HepG2 (cell line): ENCODE data around the gene MYL6B. TPM values are rescaled to one million over a fixed set of nuclear protein-coding genes. Genes with fewer than 3 reads are reported as not detected.

Experiments
- ATAC-seq: fragments of 200-7000 bp; cut with Tn5 transposase; 3 replicates; pipeline ENCODE4 v1.9.1; 2020; ENCODE audit warnings: mild to moderate bottlenecking, moderate library complexity
- BruUV-seq: library from RNA; stranded (reverse); fragments of 400-500 nt; replicated peaks from 2 replicates; lab custom pipeline; 2021; lab: Mats Ljungman, UMichigan
- CTCF ChIA-PET: fragments of 300-600 bp; formaldehyde crosslinking; extraction: SDS; loops from one replicate; lab custom pipeline; 2021; ENCODE audit warnings: low total read pairs, inconsistent platforms, low intra/inter-chr PET ratio; lab: Yijun Ruan, JAX
- POLR2A ChIA-PET: fragments of 350-600 bp; sonication (Branson Sonifier 250); formaldehyde crosslinking; loops from one replicate; lab custom pipeline; 2020; ENCODE audit warnings: antibody characterized with exemption, inconsistent platforms; lab: Yijun Ruan, JAX
- DNase-seq: peaks from one replicate; pipeline ENCODE4 v3.0.0-alpha.2; 2015; ENCODE audit warnings: low spot score
- FAIRE-seq: peaks from 3 replicates; lab custom pipeline; 2011; peaks lifted over from hg19 to GRCh38; lab: Jason Lieb, UNC
- H2AFZ ChIP-seq: one replicate; pipeline ENCODE4 v1.6.1; 2011; ENCODE audit warnings: low read length, inconsistent platforms
- H3K27ac ChIP-seq: fragments of 300-600 bp; 3 replicates; pipeline ENCODE4 v1.8.0; 2011; ENCODE audit warnings: mixed run types, mild to moderate bottlenecking, mixed read lengths, low read length, inconsistent platforms; ENCODE audit not compliant: insufficient read depth; ENCODE audit errors: extremely low read length
- H3K27me3 ChIP-seq, 2 experiments: fragments of 200-600 bp in 1 of 2; 2 replicates in 1 of 2; 3 replicates in 1 of 2; pipeline versions ENCODE4 v1.6.0 to v1.8.0; 2011; ENCODE audit warnings: low read length in 2 of 2, mild to moderate bottlenecking in 2 of 2, moderate library complexity in 2 of 2, inconsistent platforms in 1 of 2; ENCODE audit not compliant: insufficient read depth in 2 of 2, control insufficient read depth in 1 of 2
- H3K36me3 ChIP-seq, 2 experiments: fragments of 200-600 bp in 1 of 2; replicated peaks in 1 of 2; 2 replicates in 1 of 2; 3 replicates in 1 of 2; pipeline versions ENCODE4 v1.5.1 to v1.8.0; 2011; ENCODE audit warnings: low read length in 2 of 2, inconsistent platforms in 1 of 2; ENCODE audit not compliant: insufficient read depth in 2 of 2, control insufficient read depth in 1 of 2
- H3K4me1 ChIP-seq: 2 replicates; pipeline ENCODE4 v1.5.1; 2012; ENCODE audit warnings: low read length, inconsistent platforms; ENCODE audit not compliant: insufficient read depth
- H3K4me2 ChIP-seq: 2 replicates; pipeline ENCODE4 v1.6.0; 2011; ENCODE audit warnings: low read depth, low read length, inconsistent platforms
- H3K4me3 ChIP-seq, 3 experiments: fragments of 200-600 bp in 1 of 3; sonication (generic), shearing (Covaris generic) in 1 of 3; replicated peaks in 1 of 3; 2 replicates each; pipeline ENCODE4 v1.5.1; 2011 to 2016; ENCODE audit warnings: low read length in 3 of 3, inconsistent platforms in 2 of 3, low read depth in 2 of 3, mild to moderate bottlenecking in 2 of 3, control low read depth in 1 of 3, mixed read lengths in 1 of 3; ENCODE audit not compliant: insufficient read depth in 1 of 3
- H3K79me2 ChIP-seq: one replicate; pipeline ENCODE4 v1.6.1; 2011; ENCODE audit warnings: low read length, inconsistent platforms; ENCODE audit not compliant: insufficient read depth
- H3K9ac ChIP-seq: 2 replicates; pipeline ENCODE4 v1.6.0; 2011; ENCODE audit warnings: mild to moderate bottlenecking, low read depth, low read length, inconsistent platforms; ENCODE audit not compliant: insufficient read depth
- H3K9me3 ChIP-seq: 2 replicates; pipeline ENCODE4 v1.5.1; 2012; ENCODE audit warnings: mild to moderate bottlenecking, low read length
- H4K20me1 ChIP-seq: 2 replicates; pipeline ENCODE4 v1.6.0; 2011; ENCODE audit warnings: inconsistent platforms, mild to moderate bottlenecking, low read length, moderate library complexity; ENCODE audit not compliant: insufficient read depth
- AGO1 ChIP-seq: fragments of 200-400 bp; formaldehyde crosslinking; IDR thresholded peaks from 2 replicates; pipeline ENCODE4 v1.6.1; 2017; ENCODE audit warnings: mild to moderate bottlenecking, low read depth, low read length, moderate library complexity; ENCODE audit not compliant: poor library complexity, severe bottlenecking
- AGO2 ChIP-seq: fragments of 200-400 bp; formaldehyde crosslinking; optimal IDR thresholded peaks from 2 replicates; pipeline ENCODE3; 2017; ENCODE audit warnings: mild to moderate bottlenecking, low read depth, low read length, moderate library complexity
- GABPB1 ChIP-seq: IDR thresholded peaks from 2 replicates; pipeline ENCODE4 v1.6.1; 2016; ENCODE audit warnings: mild to moderate bottlenecking, missing genetic modification reagents, moderate library complexity, missing compliant biosample characterization
- HNRNPL ChIP-seq: fragments of 200-400 bp; formaldehyde crosslinking; IDR thresholded peaks from 2 replicates; pipeline ENCODE4 v1.6.1; 2017; ENCODE audit warnings: mild to moderate bottlenecking, low read depth, low read length
- POLR2A ChIP-seq, 2 experiments: IDR thresholded peaks; 2 replicates each; pipeline ENCODE4 v1.6.1; 2011; ENCODE audit warnings: low read depth in 2 of 2, low read length in 2 of 2, mild to moderate bottlenecking in 1 of 2, moderate library complexity in 1 of 2; ENCODE audit not compliant: insufficient read depth in 1 of 2
- RBFOX2 ChIP-seq: fragments of 200-400 bp; formaldehyde crosslinking; IDR thresholded peaks from 2 replicates; pipeline ENCODE4 v1.6.1; 2017; ENCODE audit warnings: low read depth, mild to moderate bottlenecking, low read length
- ZEB1 ChIP-seq: IDR thresholded peaks from 2 replicates; pipeline ENCODE4 v1.6.1; 2012; ENCODE audit warnings: mild to moderate bottlenecking, low read depth, inconsistent platforms; ENCODE audit not compliant: insufficient replicate concordance
- ZNF17 ChIP-seq: sonication (generic); formaldehyde crosslinking; IDR thresholded peaks from 2 replicates; pipeline ENCODE4 v1.5.0; 2020; ENCODE audit warnings: mild to moderate bottlenecking, missing genetic modification reagents
- ZNF839 ChIP-seq: sonication (generic); formaldehyde crosslinking; IDR thresholded peaks from 2 replicates; pipeline ENCODE4 v1.4.0; 2020; ENCODE audit warnings: missing genetic modification reagents, mild to moderate bottlenecking, borderline replicate concordance
- WGBS: methylation state at CpG from one replicate; pipeline ENCODE4 v1.1.6; 2017; ENCODE audit warnings: low lambda C conversion rate; 5-methylcytosine and 5-hydroxymethylcytosine counted together
- in situ Hi-C: cut with HindIII; loops from 2 replicates; pipeline ENCODE4 v1.10.0; 2017; ENCODE audit warnings: low pct_unique_long_range_greater_than_20kb; ENCODE audit not compliant: extremely low pct_ligation_motif_present
- intact Hi-C: fragments of 100-400 bp; cut with micrococcal nuclease; formaldehyde crosslinking; loops from one replicate; pipeline ENCODE4 v1.10.0; 2022; ENCODE audit not compliant: unreplicated experiment
- polyA plus RNA-seq, 8 experiments: library from polyadenylated mRNA; depleted of rRNA in 3 of 8; stranded (reverse) in 7 of 8; unstranded in 1 of 8; fragments of >200 nt; fragmentation: Illumina TruSeq in 4 of 8; extraction: Trizol in 4 of 8; gene quantifications; 2 replicates each; pipeline versions ENCODE4 v1.2.1 to v1.2.3, GENCODE V29; 2011 to 2016; ENCODE audit warnings: low read depth in 4 of 8, missing spikeins in 1 of 8, mixed read lengths in 1 of 8; ENCODE audit not compliant: insufficient read depth in 1 of 8
- total RNA-seq, 5 experiments: library from RNA; depleted of rRNA; stranded (reverse); fragments of >200 nt; fragmentation: Illumina TruSeq; extraction: Trizol; gene quantifications; 2 replicates each; pipeline ENCODE4 v1.2.3, GENCODE V29; 2016; ENCODE audit warnings: low read depth in 1 of 5
- TF ChIP-seq, protein P1 (sequence below): fragments of 450-650 bp; IDR thresholded peaks from 2 replicates; pipeline ENCODE4 v1.6.1; 2017
- TF ChIP-seq, protein P2 (sequence below): fragments of 450-650 bp; IDR thresholded peaks from 2 replicates; pipeline ENCODE4 v1.6.1; 2016
- TF ChIP-seq, protein P3 (sequence below): sonication (generic); formaldehyde crosslinking; IDR thresholded peaks from 2 replicates; pipeline ENCODE4 v1.5.0; 2020; ENCODE audit warnings: missing genetic modification reagents, mild to moderate bottlenecking, borderline replicate concordance
- TF ChIP-seq, protein P4 (sequence below): sonication (generic); formaldehyde crosslinking; IDR thresholded peaks from 2 replicates; pipeline ENCODE4 v1.8.1; 2023; ENCODE audit warnings: mild to moderate bottlenecking, moderate library complexity, missing genetic modification reagents

MYL6B gene
- total and polyA plus RNA-seq, 2 of the 13 experiments (the other 11 are each of a cell fraction or from before 2014, with no cell fraction given): 75.7 to 88.7 TPM

DNA sequence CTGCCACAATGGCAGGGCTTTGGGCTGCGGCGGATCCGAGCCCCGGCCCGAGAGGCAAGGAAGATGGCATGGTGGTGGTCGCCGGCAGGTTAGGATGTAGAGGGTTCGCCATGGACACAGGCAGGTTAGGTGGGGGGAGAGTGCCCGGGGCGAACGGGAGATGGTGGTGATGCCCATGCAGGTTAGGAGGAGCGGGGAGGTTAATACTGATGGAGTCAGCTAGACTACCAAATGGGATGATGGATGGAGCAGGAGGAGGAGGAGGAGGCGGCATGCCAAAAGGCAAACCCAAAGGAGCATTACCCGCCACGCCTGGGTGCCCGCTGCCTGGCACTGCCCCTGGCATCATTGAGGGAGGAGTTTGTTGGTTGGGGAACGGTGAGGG is 11.9 kb downstream of the MYL6B start:
- no peak overlapping the region for H3K9ac ChIP-seq
- TF ChIP-seq HNRNPL (peak; percentile 67), ZNF17 (CRISPR knock-in tag) (no peak), AGO2 (peak; percentile 86), AGO1 (peak; percentile 45), RBFOX2 (peak; percentile 62)
- TF ChIP-seq, protein P1, sequence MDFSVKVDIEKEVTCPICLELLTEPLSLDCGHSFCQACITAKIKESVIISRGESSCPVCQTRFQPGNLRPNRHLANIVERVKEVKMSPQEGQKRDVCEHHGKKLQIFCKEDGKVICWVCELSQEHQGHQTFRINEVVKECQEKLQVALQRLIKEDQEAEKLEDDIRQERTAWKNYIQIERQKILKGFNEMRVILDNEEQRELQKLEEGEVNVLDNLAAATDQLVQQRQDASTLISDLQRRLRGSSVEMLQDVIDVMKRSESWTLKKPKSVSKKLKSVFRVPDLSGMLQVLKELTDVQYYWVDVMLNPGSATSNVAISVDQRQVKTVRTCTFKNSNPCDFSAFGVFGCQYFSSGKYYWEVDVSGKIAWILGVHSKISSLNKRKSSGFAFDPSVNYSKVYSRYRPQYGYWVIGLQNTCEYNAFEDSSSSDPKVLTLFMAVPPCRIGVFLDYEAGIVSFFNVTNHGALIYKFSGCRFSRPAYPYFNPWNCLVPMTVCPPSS: no peak
- no TSS peak for BruUV-seq
- H3K27me3 ChIP-seq: no peaks in the 10 kb centered on the region
- no peak overlapping the region for H3K4me2 ChIP-seq
- 97% methylated on average over 17 of the region's 17 CpGs for WGBS
- no peak overlapping the region for H3K27ac ChIP-seq
- no peak overlapping the region for H2AFZ ChIP-seq
- no peaks in the 10 kb centered on the region for H3K9me3 ChIP-seq
- FAIRE-seq (no peak), ATAC-seq (peak; percentile 5; the same call in 2 of the 3 replicates), DNase-seq (no peak)
- intact Hi-C loops: no loop called here
- peaks cover 24% of the 10 kb centered on the region for H4K20me1 ChIP-seq
- peaks cover 25% of the 10 kb centered on the region for H3K4me1 ChIP-seq
- ChIA-PET CTCF (no interaction called here), POLR2A (interaction anchor here (2.2 kb wide), 1 partner anchor 46 kb away, joined by 7 read pairs; the partner anchor contains the start of gene ZC3H10)
- H3K4me3 ChIP-seq: no peak overlapping the region
- in situ Hi-C loops: no loop called here
- H3K79me2 ChIP-seq: peaks cover 13% of the 10 kb centered on the region
- peaks cover 33 to 69% of the 10 kb centered on the region in 2 experiments for H3K36me3 ChIP-seq

DNA sequence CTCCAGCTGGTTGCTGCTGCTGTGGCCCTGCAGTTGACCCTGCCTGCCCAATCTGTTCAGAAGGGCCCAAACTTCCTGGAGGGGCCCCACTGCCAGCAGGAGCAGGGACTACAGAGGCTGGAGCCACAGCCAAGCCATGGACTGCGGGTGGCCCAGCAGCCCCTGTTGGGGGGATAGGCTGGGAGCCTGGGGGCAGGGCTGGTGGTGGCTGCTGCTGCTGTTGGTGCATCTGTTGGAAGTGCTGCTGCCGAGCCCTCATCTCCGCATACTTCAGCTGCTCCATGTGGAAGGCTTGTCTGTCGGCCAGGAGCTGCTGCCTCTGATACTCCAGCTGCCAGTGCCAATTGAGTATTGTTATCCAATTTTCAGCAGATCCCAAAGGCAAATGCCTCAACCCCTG is 13.0 kb downstream of the MYL6B start:
- Histone ChIP-seq H3K4me2 (no peak overlapping the region), H2AFZ (no peak overlapping the region), H3K27me3 (no peaks in the 10 kb centered on the region), H3K4me1 (peaks cover 15% of the 10 kb centered on the region), H3K9ac (no peak overlapping the region), H4K20me1 (peaks cover 14% of the 10 kb centered on the region), H3K79me2 (peaks cover 3% of the 10 kb centered on the region), H3K9me3 (no peaks in the 10 kb centered on the region), H3K27ac (no peak overlapping the region), H3K4me3 (no peak overlapping the region), H3K36me3 (peaks cover 30 to 69% of the 10 kb centered on the region in 2 experiments)
- in situ Hi-C loops (no loop called here), intact Hi-C loops (no loop called here)
- ChIA-PET CTCF (no interaction called here), POLR2A (interaction anchor here (0.6 to 1.5 kb wide), 3 partner anchors 22 to 38 kb away, joined by 3 to 5 read pairs (median 3); partner anchors contain the start of gene ESYT1)
- FAIRE-seq (no peak), DNase-seq (no peak), ATAC-seq (peak; percentile 19)
- WGBS: 100% methylated on average over 2 of the region's 4 CpGs
- no TSS peak for BruUV-seq
- TF ChIP-seq ZNF839 (CRISPR knock-in tag) (no peak), GABPB1 (CRISPR knock-in tag) (no peak), ZEB1 (no peak), POLR2A (IDR thresholded peaks at IDR 0.05; ENCODE audit: insufficient read depth in 1 of 2, low read depth in 2 of 2, low read length in 2 of 2) (0 out of 4 replicates have a peak, but pooled peaks of 1 of the 2 experiments have one; percentile 43), AGO2 (peak; percentile 85), AGO1 (peak; percentile 63)
- TF ChIP-seq, protein P2, sequence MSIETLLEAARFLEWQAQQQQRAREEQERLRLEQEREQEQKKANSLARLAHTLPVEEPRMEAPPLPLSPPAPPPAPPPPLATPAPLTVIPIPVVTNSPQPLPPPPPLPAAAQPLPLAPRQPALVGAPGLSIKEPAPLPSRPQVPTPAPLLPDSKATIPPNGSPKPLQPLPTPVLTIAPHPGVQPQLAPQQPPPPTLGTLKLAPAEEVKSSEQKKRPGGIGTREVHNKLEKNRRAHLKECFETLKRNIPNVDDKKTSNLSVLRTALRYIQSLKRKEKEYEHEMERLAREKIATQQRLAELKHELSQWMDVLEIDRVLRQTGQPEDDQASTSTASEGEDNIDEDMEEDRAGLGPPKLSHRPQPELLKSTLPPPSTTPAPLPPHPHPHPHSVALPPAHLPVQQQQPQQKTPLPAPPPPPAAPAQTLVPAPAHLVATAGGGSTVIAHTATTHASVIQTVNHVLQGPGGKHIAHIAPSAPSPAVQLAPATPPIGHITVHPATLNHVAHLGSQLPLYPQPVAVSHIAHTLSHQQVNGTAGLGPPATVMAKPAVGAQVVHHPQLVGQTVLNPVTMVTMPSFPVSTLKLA: no peak
- TF ChIP-seq, protein P3, sequence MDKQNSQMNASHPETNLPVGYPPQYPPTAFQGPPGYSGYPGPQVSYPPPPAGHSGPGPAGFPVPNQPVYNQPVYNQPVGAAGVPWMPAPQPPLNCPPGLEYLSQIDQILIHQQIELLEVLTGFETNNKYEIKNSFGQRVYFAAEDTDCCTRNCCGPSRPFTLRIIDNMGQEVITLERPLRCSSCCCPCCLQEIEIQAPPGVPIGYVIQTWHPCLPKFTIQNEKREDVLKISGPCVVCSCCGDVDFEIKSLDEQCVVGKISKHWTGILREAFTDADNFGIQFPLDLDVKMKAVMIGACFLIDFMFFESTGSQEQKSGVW: no peak
- TF ChIP-seq, protein P4, sequence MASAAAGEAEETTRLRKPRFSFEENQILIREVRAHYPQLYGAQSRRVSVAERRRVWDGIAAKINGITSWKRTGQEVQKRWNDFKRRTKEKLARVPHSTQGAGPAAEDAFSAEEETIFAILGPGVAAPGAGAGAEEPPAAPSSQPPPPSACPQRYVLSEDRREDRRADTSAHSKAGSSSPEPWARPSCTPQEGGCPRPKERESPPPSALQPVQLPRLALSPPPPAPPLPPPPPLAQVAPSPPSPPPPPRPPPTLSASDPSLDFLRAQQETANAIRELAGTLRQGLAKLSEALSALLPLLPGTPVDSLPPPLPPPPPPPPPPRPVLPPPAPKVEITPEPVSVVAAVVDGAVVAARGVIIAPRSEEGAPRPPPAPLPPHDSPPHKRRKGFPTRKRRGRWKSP (CRISPR knock-in tag): no peak
